ENCODE data around the gene SPATA7.
"Not testable (repeated sequence)": the region's sequence is repeated elsewhere in the genome, so short reads cannot be mapped to it uniquely, and the experiment has no call there.

SPATA7 gene

GRCh38 chr14:88385212-88386101, at the start of gene SPATA7:
SPATA7 (plus strand) TSS chr14:88385657; CDS start chr14:88385819, 162 bp downstream.
- peak; percentile 74 for DNase-seq

GRCh38 chr14:88340357-88340756, 45.1 kb upstream of the SPATA7 start:
- DNase-seq, result no peak

GRCh38 chr14:88342980-88343379, 42.5 kb upstream of the SPATA7 start:
- no peak for DNase-seq

- DNase-seq, result no peak
Observed at GRCh38 chr14:88346048-88346639, 39.3 kb upstream of the SPATA7 start.

- no peak for DNase-seq
Observed at GRCh38 chr14:88348546-88348945, 36.9 kb upstream of the SPATA7 start.

- no peak for DNase-seq
Observed at GRCh38 chr14:88351966-88352691, 33.3 kb upstream of the SPATA7 start.

GRCh38 chr14:88352698-88353097, 32.8 kb upstream of the SPATA7 start:
- no peak for DNase-seq

GRCh38 chr14:88354358-88354757, 31.1 kb upstream of the SPATA7 start:
- no peak for DNase-seq

GRCh38 chr14:88359500-88359899, 26.0 kb upstream of the SPATA7 start:
- no peak for DNase-seq

GRCh38 chr14:88363644-88364043, 21.8 kb upstream of the SPATA7 start:
- no peak for DNase-seq

- DNase-seq, result no peak
Observed at GRCh38 chr14:88364710-88365413, 20.6 kb upstream of the SPATA7 start.

GRCh38 chr14:88369496-88369895, 16.0 kb upstream of the SPATA7 start:
- no peak for DNase-seq

GRCh38 chr14:88379706-88380343, 5.6 kb upstream of the SPATA7 start:
- no peak for DNase-seq

GRCh38 chr14:88380405-88380804, 5.1 kb upstream of the SPATA7 start:
- no peak for DNase-seq

- DNase-seq, result not testable (repeated sequence)
Observed at GRCh38 chr14:88381634-88382033, 3.8 kb upstream of the SPATA7 start.

- no peak for DNase-seq
Observed at GRCh38 chr14:88384718-88385117, 739 bp upstream of the SPATA7 start.

- DNase-seq, result no peak
Observed at GRCh38 chr14:88386256-88386794, 868 bp downstream of the SPATA7 start.

GRCh38 chr14:88388741-88389282, 3.4 kb downstream of the SPATA7 start:
- no peak for DNase-seq

- DNase-seq, result no peak
Observed at GRCh38 chr14:88392609-88393008, 7.2 kb downstream of the SPATA7 start.

- DNase-seq, result no peak
Observed at GRCh38 chr14:88411039-88411438, 25.6 kb downstream of the SPATA7 start.

- no peak for DNase-seq
Observed at GRCh38 chr14:88417594-88417993, 32.1 kb downstream of the SPATA7 start.

- no peak for DNase-seq
Observed at GRCh38 chr14:88420187-88420586, 34.7 kb downstream of the SPATA7 start.
